ENCODE results near the gene RASA3. TPM values are rescaled to one million over a fixed set of nuclear protein-coding genes. Genes with fewer than 3 reads are reported as not detected.
A peak's percentile ranks its signal among the peaks of the same experiment; 100 is the strongest.
"Not testable (repeated sequence)": the region's sequence is repeated elsewhere in the genome, so short reads cannot be mapped to it uniquely, and the experiment has no call there.

RASA3 gene
- total RNA-seq, 1 experiment from 2014 or later = 0.56 TPM

DNA sequence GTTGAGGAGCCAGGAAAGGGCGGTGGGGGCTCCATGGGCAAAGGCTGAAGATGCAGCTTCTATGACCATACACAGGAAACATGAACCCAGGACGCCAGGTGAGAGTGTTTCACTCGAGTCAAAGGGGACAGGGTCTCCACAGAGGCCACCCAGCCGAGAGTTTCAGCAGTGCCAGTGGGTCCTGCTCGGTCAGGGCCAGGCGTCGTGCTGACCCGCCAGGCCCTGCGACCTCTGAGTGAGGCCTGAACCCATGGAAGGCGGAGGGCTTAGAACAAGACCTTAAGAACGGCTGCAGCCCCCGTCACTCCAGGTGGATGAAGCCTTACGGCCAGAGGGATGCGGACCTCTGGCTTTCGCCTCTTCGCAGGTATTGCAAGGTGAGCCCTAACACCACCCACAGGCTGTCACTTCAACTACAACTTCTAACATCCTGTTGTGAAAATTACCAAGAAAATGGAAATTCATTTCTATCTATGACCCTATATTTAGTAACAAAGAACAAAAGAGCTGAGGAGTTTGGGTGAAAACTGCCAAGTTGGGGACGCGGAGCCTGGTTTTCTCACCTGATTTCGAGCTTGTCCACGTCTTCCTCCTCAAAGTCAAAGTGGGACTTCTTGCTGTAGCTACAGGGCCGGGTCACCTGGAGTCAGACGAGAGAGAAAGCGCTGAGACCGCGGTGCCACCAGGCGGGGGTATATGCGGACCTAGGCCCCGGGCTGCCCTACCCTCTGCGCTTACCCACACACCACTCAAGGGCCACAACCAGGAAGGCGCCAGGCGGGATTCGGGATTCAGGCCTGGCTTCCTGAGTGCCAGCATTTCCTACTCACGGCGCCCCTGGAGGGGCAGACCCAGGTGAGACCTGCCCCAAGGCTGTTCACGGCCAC lies 108.5 kb downstream of the RASA3 start:
- no peaks in the 10 kb centered on the region for H3K9me2 ChIP-seq (replicated peaks; ENCODE audit: insufficient read depth, low read length)
- H3K4me1 ChIP-seq (ENCODE audit: low read length) = peaks cover 23% of the 10 kb centered on the region
- no peaks in the 10 kb centered on the region for H3K9me3 ChIP-seq (ENCODE audit: low read length)
- no peaks in the 10 kb centered on the region for H3K79me2 ChIP-seq (ENCODE audit: low read length)
- no peak for DNase-seq
- H4K20me1 ChIP-seq (ENCODE audit: insufficient read depth, low read depth, low read length) = no peaks in the 10 kb centered on the region
- peak overlapping the region; percentile 86; the same call in 1 of the 2 replicates for H2AFZ ChIP-seq (ENCODE audit: low read length)
- peak overlapping the region; percentile 62 for H3K4me2 ChIP-seq (ENCODE audit: low read depth, low read length, poor library complexity, severe bottlenecking)
- no peak overlapping the region for H3K27ac ChIP-seq (ENCODE audit: low read length)
- peak overlapping the region; percentile 56; the same call in 1 of the 2 replicates for H3K9ac ChIP-seq (ENCODE audit: low read length)
- H3K4me3 ChIP-seq (ENCODE audit: low read length) = no peak overlapping the region
- no peaks in the 10 kb centered on the region for H3K36me3 ChIP-seq (ENCODE audit: insufficient read depth, low read length)
- no peaks in the 10 kb centered on the region for H3K27me3 ChIP-seq (ENCODE audit: low read length)

GRCh38 chr13:114022876-114023275 lies 109.5 kb downstream of the RASA3 start:
- no peak for DNase-seq
- H3K36me3 ChIP-seq (ENCODE audit: insufficient read depth, low read length) = no peaks in the 10 kb centered on the region
- H4K20me1 ChIP-seq (ENCODE audit: insufficient read depth, low read depth, low read length) = no peaks in the 10 kb centered on the region
- no peak overlapping the region for H3K27ac ChIP-seq (ENCODE audit: low read length)
- no peaks in the 10 kb centered on the region for H3K27me3 ChIP-seq (ENCODE audit: low read length)
- no peaks in the 10 kb centered on the region for H3K79me2 ChIP-seq (ENCODE audit: low read length)
- no peaks in the 10 kb centered on the region for H3K9me3 ChIP-seq (ENCODE audit: low read length)
- no peaks in the 10 kb centered on the region for H3K9me2 ChIP-seq (replicated peaks; ENCODE audit: insufficient read depth, low read length)
- peaks cover 23% of the 10 kb centered on the region for H3K4me1 ChIP-seq (ENCODE audit: low read length)
- no peak overlapping the region for H2AFZ ChIP-seq (ENCODE audit: low read length)
- H3K4me2 ChIP-seq (ENCODE audit: low read depth, low read length, poor library complexity, severe bottlenecking) = no peak overlapping the region
- no peak overlapping the region for H3K9ac ChIP-seq (ENCODE audit: low read length)
- no peak overlapping the region for H3K4me3 ChIP-seq (ENCODE audit: low read length)

DNA sequence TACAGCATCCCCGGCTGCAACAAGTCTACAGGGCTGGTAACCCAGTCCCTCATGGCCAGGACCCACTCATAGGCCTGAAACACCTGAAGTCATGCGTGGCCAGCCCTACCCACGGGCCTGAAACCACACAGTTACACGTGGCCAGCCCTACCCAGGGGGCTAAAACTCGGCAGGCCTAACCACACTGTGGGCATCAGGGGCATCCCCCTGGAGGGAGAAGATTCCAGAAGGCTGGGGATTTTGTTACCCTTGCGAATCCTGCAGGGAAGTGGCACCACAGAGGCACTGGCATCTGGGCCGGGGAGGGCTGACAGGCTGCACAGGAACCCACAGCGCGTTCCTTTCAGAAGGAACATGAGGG lies 110.1 kb downstream of the RASA3 start:
- H3K9me2 ChIP-seq (replicated peaks; ENCODE audit: insufficient read depth, low read length) = no peaks in the 10 kb centered on the region
- H3K79me2 ChIP-seq (ENCODE audit: low read length) = no peaks in the 10 kb centered on the region
- no peak overlapping the region for H3K9ac ChIP-seq (ENCODE audit: low read length)
- no peak for DNase-seq
- H3K27ac ChIP-seq (ENCODE audit: low read length) = no peak overlapping the region
- no peak overlapping the region for H2AFZ ChIP-seq (ENCODE audit: low read length)
- H3K9me3 ChIP-seq (ENCODE audit: low read length) = no peaks in the 10 kb centered on the region
- H3K4me2 ChIP-seq (ENCODE audit: low read depth, low read length, poor library complexity, severe bottlenecking) = no peak overlapping the region
- no peaks in the 10 kb centered on the region for H3K27me3 ChIP-seq (ENCODE audit: low read length)
- no peaks in the 10 kb centered on the region for H4K20me1 ChIP-seq (ENCODE audit: insufficient read depth, low read depth, low read length)
- H3K4me1 ChIP-seq (ENCODE audit: low read length) = peaks cover 18% of the 10 kb centered on the region
- no peaks in the 10 kb centered on the region for H3K36me3 ChIP-seq (ENCODE audit: insufficient read depth, low read length)
- no peak overlapping the region for H3K4me3 ChIP-seq (ENCODE audit: low read length)

DNA sequence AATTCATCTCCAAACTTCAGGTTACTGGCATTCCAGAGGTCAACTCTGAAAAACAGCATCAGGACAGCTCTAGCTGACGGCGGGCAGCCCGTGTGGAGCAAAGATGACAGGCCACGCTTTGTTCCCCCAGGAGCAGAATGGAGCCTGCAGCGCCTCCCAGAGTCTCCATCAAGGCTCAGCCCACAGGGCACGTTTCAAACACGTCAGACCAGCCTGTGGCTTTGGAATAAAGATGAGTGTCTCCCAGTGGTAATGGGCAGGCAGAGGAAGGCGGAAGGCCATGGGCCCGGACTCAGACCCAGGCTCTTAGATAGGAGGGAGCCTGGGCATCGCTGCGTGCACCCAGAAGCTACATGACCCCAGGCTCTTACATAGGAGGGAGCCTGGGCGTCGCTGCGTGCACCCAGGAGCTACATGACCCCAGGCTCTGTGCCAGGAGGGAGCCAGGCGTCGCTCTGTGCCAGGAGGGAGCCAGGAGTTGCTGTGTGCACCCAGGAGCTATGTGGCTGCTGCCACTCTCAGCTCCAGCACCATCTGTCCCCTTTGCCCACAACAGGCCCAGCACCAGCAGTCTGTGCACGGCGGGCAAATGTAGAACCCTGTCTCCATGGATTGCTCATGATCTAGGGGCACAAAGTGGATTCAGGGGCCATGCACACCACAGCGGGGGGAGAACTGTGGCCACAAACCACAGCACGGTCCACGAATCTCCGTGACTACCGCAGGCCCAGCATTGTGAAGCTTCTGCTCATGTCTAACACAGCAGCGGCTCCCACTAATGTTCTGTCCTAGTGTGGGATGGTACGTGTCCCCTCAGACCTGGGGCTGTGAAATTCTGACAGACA lies 110.7 kb downstream of the RASA3 start:
- Histone ChIP-seq H3K4me3 (ENCODE audit: low read length) (no peak overlapping the region), H3K9me3 (ENCODE audit: low read length) (no peaks in the 10 kb centered on the region), H3K27me3 (ENCODE audit: low read length) (no peaks in the 10 kb centered on the region), H3K4me2 (ENCODE audit: low read depth, low read length, poor library complexity, severe bottlenecking) (no peak overlapping the region), H3K9ac (ENCODE audit: low read length) (no peak overlapping the region), H2AFZ (ENCODE audit: low read length) (no peak overlapping the region), H3K4me1 (ENCODE audit: low read length) (peaks cover 14% of the 10 kb centered on the region), H3K9me2 (replicated peaks; ENCODE audit: insufficient read depth, low read length) (no peaks in the 10 kb centered on the region), H3K79me2 (ENCODE audit: low read length) (no peaks in the 10 kb centered on the region), H3K27ac (ENCODE audit: low read length) (no peak overlapping the region), H4K20me1 (ENCODE audit: insufficient read depth, low read depth, low read length) (no peaks in the 10 kb centered on the region), H3K36me3 (ENCODE audit: insufficient read depth, low read length) (no peaks in the 10 kb centered on the region)
- DNase-seq = no peak

- H3K9ac ChIP-seq (ENCODE audit: low read length) = no peak overlapping the region
- no peak overlapping the region for H3K4me2 ChIP-seq (ENCODE audit: low read depth, low read length, poor library complexity, severe bottlenecking)
- H3K4me3 ChIP-seq (ENCODE audit: low read length) = no peak overlapping the region
- no peaks in the 10 kb centered on the region for H3K79me2 ChIP-seq (ENCODE audit: low read length)
- no peak overlapping the region for H2AFZ ChIP-seq (ENCODE audit: low read length)
- H3K27ac ChIP-seq (ENCODE audit: low read length) = no peak overlapping the region
- H3K36me3 ChIP-seq (ENCODE audit: insufficient read depth, low read length) = no peaks in the 10 kb centered on the region
- H4K20me1 ChIP-seq (ENCODE audit: insufficient read depth, low read depth, low read length) = no peaks in the 10 kb centered on the region
- no peaks in the 10 kb centered on the region for H3K27me3 ChIP-seq (ENCODE audit: low read length)
- peaks cover 14% of the 10 kb centered on the region for H3K4me1 ChIP-seq (ENCODE audit: low read length)
- no peak for DNase-seq
- H3K9me3 ChIP-seq (ENCODE audit: low read length) = no peaks in the 10 kb centered on the region
- no peaks in the 10 kb centered on the region for H3K9me2 ChIP-seq (replicated peaks; ENCODE audit: insufficient read depth, low read length)
These were observed 111.5 kb downstream of the RASA3 start for GRCh38 chr13:114020750-114021463.

DNA sequence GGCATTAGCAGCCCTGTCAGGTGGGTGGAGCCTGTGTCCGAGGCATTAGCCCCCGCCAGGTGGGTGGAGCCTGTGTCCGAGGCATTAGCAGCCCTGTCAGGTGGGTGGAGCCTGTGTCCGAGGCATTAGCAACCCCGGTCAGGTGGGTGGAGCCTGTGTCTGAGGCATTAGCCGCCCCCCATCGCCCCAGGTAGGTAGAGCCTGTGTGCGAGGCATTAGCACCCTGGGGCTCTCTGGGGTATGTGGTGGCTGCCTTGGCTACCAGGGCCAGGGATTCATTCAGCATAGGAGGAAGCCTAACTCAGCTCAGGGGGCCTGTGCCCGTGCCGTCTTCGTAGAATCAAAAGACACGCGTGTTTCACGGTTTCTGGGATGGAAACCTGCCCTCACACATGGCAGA lies 112.3 kb downstream of the RASA3 start:
- H3K4me3 ChIP-seq (ENCODE audit: low read length); H3K27ac ChIP-seq (ENCODE audit: low read length); H3K9me3 ChIP-seq (ENCODE audit: low read length); H3K9me2 ChIP-seq (replicated peaks; ENCODE audit: insufficient read depth, low read length); H3K79me2 ChIP-seq (ENCODE audit: low read length); H3K9ac ChIP-seq (ENCODE audit: low read length); H3K27me3 ChIP-seq (ENCODE audit: low read length); DNase-seq; H3K36me3 ChIP-seq (ENCODE audit: insufficient read depth, low read length); H3K4me2 ChIP-seq (ENCODE audit: low read depth, low read length, poor library complexity, severe bottlenecking); H4K20me1 ChIP-seq (ENCODE audit: insufficient read depth, low read depth, low read length); H2AFZ ChIP-seq (ENCODE audit: low read length): not testable (repeated sequence)
- peaks cover 10% of the 10 kb centered on the region for H3K4me1 ChIP-seq (ENCODE audit: low read length)

DNA sequence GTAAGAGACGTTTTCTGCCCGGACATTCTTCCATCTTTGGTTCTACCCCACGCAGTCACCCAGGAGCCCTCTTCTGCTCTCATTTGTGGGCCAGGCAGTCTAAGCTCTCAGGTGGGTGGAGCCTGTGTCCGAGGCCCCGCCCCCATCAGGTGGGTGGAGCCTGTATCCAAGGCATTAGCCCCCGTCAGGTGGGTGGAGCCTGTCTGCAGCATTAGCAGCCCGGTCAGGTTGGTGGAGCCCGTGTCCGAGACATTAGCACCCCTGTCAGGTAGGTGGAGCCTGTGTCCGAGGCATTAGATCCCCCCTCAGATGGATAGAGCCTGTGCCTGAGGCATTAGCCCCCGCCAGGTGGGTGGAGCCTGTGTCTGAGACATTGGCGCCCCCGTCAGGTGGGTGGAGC lies 113.1 kb downstream of the RASA3 start:
- no peaks in the 10 kb centered on the region for H3K9me3 ChIP-seq (ENCODE audit: low read length)
- peak; percentile 58 for DNase-seq
- H3K36me3 ChIP-seq (ENCODE audit: insufficient read depth, low read length) = no peaks in the 10 kb centered on the region
- H3K27me3 ChIP-seq (ENCODE audit: low read length) = no peaks in the 10 kb centered on the region
- no peaks in the 10 kb centered on the region for H3K9me2 ChIP-seq (replicated peaks; ENCODE audit: insufficient read depth, low read length)
- no peak overlapping the region for H3K4me2 ChIP-seq (ENCODE audit: low read depth, low read length, poor library complexity, severe bottlenecking)
- H3K9ac ChIP-seq (ENCODE audit: low read length) = no peak overlapping the region
- H3K27ac ChIP-seq (ENCODE audit: low read length) = no peak overlapping the region
- no peaks in the 10 kb centered on the region for H3K79me2 ChIP-seq (ENCODE audit: low read length)
- H3K4me1 ChIP-seq (ENCODE audit: low read length) = peaks cover 3% of the 10 kb centered on the region
- no peaks in the 10 kb centered on the region for H4K20me1 ChIP-seq (ENCODE audit: insufficient read depth, low read depth, low read length)
- H2AFZ ChIP-seq (ENCODE audit: low read length) = no peak overlapping the region
- no peak overlapping the region for H3K4me3 ChIP-seq (ENCODE audit: low read length)
